ENCODE data around the gene CNTNAP5. TPM values are rescaled to one million over a fixed set of nuclear protein-coding genes. Genes with fewer than 3 reads are reported as not detected.

The CNTNAP5 gene
- total RNA-seq, 4 donors from 2014 or later = 0.17 TPM; not detected in 3

- no peaks in the 10 kb centered on the region for H3K27me3 ChIP-seq
- no peak overlapping the region for H3K4me3 ChIP-seq
- peaks cover 0 to 24% (median 11%) of the 10 kb centered on the region in 4 donors for H3K9me3 ChIP-seq
- intact Hi-C loops (cut with DNase I) = no loop called here
- DNase-seq (ENCODE audit: extremely low spot score) = no peak
- no peaks in the 10 kb centered on the region for H3K36me3 ChIP-seq
- 45% methylated on average over 1 of the region's 1 CpG for WGBS
- TF ChIP-seq EP300 (IDR thresholded peaks at IDR 0.05) (no peak), POLR2AphosphoS5 (IDR thresholded peaks at IDR 0.05) (peak in 1 of 2 donors; percentile 48)
- peaks cover 0 to 24% (median 21%) of the 10 kb centered on the region in 4 donors for H3K4me1 ChIP-seq
- peak overlapping the region; percentile 55 to 73 (median 70) for H3K27ac ChIP-seq (replicated peaks in 1 of 4)
Measured at GRCh38 chr2:124693156-124693555, 668.1 kb downstream of the CNTNAP5 start.

- WGBS = 84% methylated on average over 4 of the region's 4 CpGs
- intact Hi-C loops (cut with DNase I) = no loop called here
- Histone ChIP-seq H3K27me3 (no peaks in the 10 kb centered on the region), H3K9me3 (no peaks in the 10 kb centered on the region), H3K36me3 (no peaks in the 10 kb centered on the region), H3K4me3 (no peak overlapping the region), H3K27ac (replicated peaks in 1 of 4) (no peak overlapping the region), H3K4me1 (peaks cover 0 to 14% (median 9%) of the 10 kb centered on the region in 4 donors)
- DNase-seq (ENCODE audit: extremely low spot score) = peak; percentile 66
- TF ChIP-seq, protein P1, sequence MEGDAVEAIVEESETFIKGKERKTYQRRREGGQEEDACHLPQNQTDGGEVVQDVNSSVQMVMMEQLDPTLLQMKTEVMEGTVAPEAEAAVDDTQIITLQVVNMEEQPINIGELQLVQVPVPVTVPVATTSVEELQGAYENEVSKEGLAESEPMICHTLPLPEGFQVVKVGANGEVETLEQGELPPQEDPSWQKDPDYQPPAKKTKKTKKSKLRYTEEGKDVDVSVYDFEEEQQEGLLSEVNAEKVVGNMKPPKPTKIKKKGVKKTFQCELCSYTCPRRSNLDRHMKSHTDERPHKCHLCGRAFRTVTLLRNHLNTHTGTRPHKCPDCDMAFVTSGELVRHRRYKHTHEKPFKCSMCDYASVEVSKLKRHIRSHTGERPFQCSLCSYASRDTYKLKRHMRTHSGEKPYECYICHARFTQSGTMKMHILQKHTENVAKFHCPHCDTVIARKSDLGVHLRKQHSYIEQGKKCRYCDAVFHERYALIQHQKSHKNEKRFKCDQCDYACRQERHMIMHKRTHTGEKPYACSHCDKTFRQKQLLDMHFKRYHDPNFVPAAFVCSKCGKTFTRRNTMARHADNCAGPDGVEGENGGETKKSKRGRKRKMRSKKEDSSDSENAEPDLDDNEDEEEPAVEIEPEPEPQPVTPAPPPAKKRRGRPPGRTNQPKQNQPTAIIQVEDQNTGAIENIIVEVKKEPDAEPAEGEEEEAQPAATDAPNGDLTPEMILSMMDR (IDR thresholded peaks at IDR 0.05) = no peak
- TF ChIP-seq POLR2A (IDR thresholded peaks at IDR 0.05; ENCODE audit: low read depth) (no peak), EP300 (IDR thresholded peaks at IDR 0.05) (no peak), POLR2AphosphoS5 (IDR thresholded peaks at IDR 0.05) (no peak)
Measured at GRCh38 chr2:124698979-124699565, 674.0 kb downstream of the CNTNAP5 start.

GRCh38 chr2:124702777-124703176, 677.7 kb downstream of the CNTNAP5 start:
- TF ChIP-seq POLR2AphosphoS5 (IDR thresholded peaks at IDR 0.05) = no peak
- no peak for TF ChIP-seq POLR2A (IDR thresholded peaks at IDR 0.05; ENCODE audit: low read depth)
- no peak for TF ChIP-seq EP300 (IDR thresholded peaks at IDR 0.05)
- TF ChIP-seq, protein P1 (IDR thresholded peaks at IDR 0.05) = no peak
- intact Hi-C loops (cut with DNase I) = no loop called here
- no peak for DNase-seq (ENCODE audit: extremely low spot score)
- no peak overlapping the region for H3K4me3 ChIP-seq
- no peaks in the 10 kb centered on the region for H3K27me3 ChIP-seq
- peaks cover 0 to 16% (median 11%) of the 10 kb centered on the region in 4 donors for H3K4me1 ChIP-seq
- no peaks in the 10 kb centered on the region for H3K36me3 ChIP-seq
- H3K27ac ChIP-seq (replicated peaks in 1 of 4) = no peak overlapping the region
- no peaks in the 10 kb centered on the region for H3K9me3 ChIP-seq

GRCh38 chr2:124704071-124704925, 679.2 kb downstream of the CNTNAP5 start:
- no peaks in the 10 kb centered on the region for H3K27me3 ChIP-seq
- peaks cover 0 to 16% (median 11%) of the 10 kb centered on the region in 4 donors for H3K4me1 ChIP-seq
- TF ChIP-seq, protein P1 (IDR thresholded peaks at IDR 0.05) = no peak
- TF ChIP-seq POLR2A (IDR thresholded peaks at IDR 0.05; ENCODE audit: low read depth) (no peak), POLR2AphosphoS5 (IDR thresholded peaks at IDR 0.05) (no peak), EP300 (IDR thresholded peaks at IDR 0.05) (no peak)
- H3K27ac ChIP-seq (replicated peaks in 1 of 4) = no peak overlapping the region
- peak; percentile 50 for DNase-seq (ENCODE audit: extremely low spot score)
- WGBS = 30% methylated on average over 5 of the region's 5 CpGs
- intact Hi-C loops (cut with DNase I) = no loop called here
- no peaks in the 10 kb centered on the region for H3K36me3 ChIP-seq
- H3K4me3 ChIP-seq = no peak overlapping the region
- H3K9me3 ChIP-seq = no peaks in the 10 kb centered on the region

GRCh38 chr2:124708661-124709060, 683.6 kb downstream of the CNTNAP5 start:
- no peaks in the 10 kb centered on the region for H3K9me3 ChIP-seq
- DNase-seq (ENCODE audit: extremely low spot score) = peak; percentile 80
- no peak overlapping the region for H3K27ac ChIP-seq (replicated peaks in 1 of 4)
- no peak overlapping the region for H3K4me3 ChIP-seq
- no peaks in the 10 kb centered on the region for H3K36me3 ChIP-seq
- 70% methylated on average over 3 of the region's 3 CpGs for WGBS
- TF ChIP-seq POLR2A (IDR thresholded peaks at IDR 0.05; ENCODE audit: low read depth) (no peak), POLR2AphosphoS5 (IDR thresholded peaks at IDR 0.05) (no peak), EP300 (IDR thresholded peaks at IDR 0.05) (no peak)
- TF ChIP-seq, protein P1 (IDR thresholded peaks at IDR 0.05) = no peak
- no peaks in the 10 kb centered on the region for H3K27me3 ChIP-seq
- intact Hi-C loops (cut with DNase I) = no loop called here
- peaks cover 0 to 13% (median 11%) of the 10 kb centered on the region in 4 donors for H3K4me1 ChIP-seq

Data from esophagus muscularis mucosa (tissue), 4 donors.